ENCODE measurements around the gene LCN6.
"Not testable (repeated sequence)": the region's sequence is repeated elsewhere in the genome, so short reads cannot be mapped to it uniquely, and the experiment has no call there.

The LCN6 gene

DNA sequence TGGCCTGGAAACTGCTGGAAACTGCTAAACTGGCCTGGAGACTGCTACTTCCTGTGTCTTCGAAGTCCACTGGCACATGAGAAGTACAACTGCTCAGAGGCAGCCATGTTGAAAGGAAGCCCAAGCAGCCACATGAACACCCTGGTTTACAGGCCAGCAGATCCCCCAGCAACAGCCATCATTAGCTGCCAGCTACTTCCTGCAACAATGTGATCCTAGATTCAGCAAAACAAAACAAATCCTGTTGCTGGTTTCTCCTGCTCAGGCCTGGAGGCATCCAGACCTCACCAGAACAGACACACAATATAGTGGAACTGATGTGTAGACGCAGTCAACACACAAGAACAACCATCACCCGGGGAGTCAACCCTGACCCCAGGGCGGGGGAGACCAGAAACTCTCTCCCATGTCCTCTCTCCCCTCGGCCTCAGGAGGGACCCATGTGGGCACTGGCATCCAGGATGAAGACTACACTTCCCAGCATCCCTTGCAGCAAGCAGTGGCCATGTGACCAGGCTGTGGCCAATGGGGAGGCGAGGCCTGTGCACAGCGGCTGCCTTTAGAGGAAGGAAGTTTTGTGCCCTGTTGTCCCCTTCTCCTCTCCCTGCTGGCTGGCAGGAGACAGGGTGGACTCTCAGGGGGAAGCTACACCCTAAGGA is 25.2 kb upstream of the LCN6 start:
- TF ChIP-seq JUND (IDR thresholded peaks at IDR 0.05; ENCODE audit: low read depth): no peak
- peak; percentile 76 to 84 for DNase-seq (ENCODE audit: low read depth in 1 of 2, low spot score in 1 of 2)
- in situ Hi-C loops (cut with HindIII; ENCODE audit: low pct_unique_long_range_greater_than_20kb, low sequenced_read_pairs): no loop called here

DNA sequence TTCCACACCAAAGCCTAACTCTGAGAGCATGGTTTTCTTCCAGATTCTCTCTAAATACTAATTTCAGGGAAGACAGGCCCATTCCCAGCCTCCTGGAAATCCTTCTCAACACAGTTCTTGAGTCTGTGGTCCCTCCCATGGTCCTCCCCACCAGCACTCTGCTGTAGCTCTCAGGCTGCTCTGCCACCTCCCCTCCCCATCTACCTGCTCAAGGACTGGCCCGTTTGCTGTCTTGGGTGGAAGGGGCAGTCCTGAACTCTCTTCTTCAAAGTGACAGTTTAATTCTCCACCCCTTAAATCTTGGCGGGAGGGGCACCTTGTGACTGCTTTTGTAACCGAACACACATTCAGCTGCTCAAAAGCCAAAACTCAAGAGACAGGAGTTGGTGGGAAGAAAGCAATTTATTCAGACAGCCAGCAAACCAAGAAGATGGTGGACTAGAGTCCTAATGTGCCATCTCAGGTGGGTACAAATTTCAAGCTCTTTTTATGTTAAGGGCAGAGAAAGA is 23.6 kb upstream of the LCN6 start:
- no peak for DNase-seq (ENCODE audit: low read depth in 1 of 2, low spot score in 1 of 2)
- in situ Hi-C loops (cut with HindIII; ENCODE audit: low pct_unique_long_range_greater_than_20kb, low sequenced_read_pairs): no loop called here
- TF ChIP-seq JUND (IDR thresholded peaks at IDR 0.05; ENCODE audit: low read depth): no peak

DNA sequence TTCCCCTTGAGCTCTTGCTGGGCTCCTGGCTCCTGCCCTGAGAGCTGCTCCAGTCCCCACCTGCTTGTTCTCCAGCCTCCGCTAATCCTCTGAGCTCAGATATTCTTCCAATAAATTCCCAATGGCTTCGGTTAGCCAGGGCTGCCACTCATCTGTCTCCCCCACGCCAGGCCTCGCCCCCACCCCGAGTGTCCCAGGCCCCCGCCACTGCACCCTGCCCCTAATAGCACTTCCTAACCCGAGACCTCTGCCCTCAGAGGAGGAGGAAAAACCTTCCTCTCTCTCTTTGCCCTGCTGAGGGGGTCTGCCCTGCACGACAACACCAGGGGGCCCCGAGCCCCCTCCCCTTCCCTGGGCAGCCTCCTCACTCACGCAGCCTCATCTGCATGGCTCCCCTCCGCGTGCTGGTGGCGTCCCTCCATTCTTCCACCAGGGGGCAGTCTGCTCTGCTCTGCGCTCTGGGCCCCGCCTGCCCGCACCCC is 21.4 kb upstream of the LCN6 start:
- TF ChIP-seq JUND (IDR thresholded peaks at IDR 0.05; ENCODE audit: low read depth): no peak
- DNase-seq (ENCODE audit: low read depth in 1 of 2, low spot score in 1 of 2): peak; percentile 60 to 80
- in situ Hi-C loops (cut with HindIII; ENCODE audit: low pct_unique_long_range_greater_than_20kb, low sequenced_read_pairs): no loop called here

DNA sequence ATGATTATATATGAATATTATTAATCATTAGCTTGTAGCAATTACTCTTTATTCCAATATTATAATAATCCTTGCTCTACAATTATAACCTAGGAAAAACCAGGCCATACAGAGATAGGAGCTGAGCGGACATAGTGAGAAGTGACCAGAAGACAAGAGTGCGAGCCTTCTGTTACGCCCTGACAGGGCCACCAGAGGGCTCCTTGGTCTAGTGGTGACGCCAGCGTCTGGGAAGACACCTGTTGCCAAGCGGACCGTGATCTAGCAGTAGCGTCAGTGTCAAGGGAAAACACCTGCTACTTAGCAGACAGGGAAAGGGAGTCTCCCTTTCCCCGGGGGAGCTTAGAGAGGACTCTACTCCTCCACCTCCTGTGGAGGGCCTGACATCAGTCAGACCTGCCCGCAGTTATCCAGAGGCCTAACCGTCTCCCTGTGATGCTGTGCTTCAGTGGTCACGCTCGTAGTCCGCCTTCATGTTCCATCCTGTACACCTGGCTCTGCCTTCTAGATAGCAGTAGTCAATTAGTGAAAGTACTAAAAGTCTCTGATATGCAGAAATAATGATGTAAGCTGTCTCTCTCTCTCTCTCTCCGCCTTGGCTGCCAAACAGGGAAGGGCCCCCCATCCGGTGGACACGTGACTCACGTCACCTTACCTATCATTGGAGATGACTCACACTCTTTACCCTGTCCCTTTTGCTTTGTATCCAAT is 18.2 kb upstream of the LCN6 start:
- peak in 1 of 2 experiments; percentile 77 for DNase-seq (ENCODE audit: low read depth in 1 of 2, low spot score in 1 of 2)
- in situ Hi-C loops (cut with HindIII; ENCODE audit: low pct_unique_long_range_greater_than_20kb, low sequenced_read_pairs): not testable (repeated sequence)

DNA sequence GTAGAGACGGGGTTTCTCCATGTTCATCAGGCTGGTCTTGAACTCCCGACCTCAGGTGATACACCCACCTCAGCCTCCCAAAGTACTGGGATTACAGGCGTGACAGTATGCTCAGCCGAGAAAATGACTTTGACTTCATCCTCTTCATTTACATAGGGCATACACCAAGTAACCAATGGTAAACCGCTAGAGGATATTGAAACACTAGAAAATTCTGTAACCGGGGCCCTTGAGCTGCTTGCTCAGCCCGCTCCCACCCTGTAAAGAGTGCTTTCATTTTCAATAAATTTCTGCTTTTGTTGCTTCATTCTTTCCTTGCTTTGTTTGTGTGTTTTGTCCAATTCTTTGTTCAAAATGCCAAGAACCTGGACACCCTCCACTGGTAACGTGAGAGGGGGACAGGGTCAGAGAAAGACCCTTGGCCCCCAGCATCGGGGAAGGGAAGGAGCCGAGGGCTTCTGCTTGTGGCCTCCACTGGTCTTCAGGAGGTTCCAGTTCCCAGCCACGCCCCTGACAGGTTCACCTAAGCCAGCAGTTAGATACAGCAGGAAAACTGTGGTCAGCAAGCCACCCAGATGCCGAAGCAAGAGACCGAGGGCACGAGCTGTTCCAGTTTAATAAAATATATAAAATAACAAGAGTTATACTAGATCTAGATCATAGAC is 17.6 kb upstream of the LCN6 start:
- in situ Hi-C loops (cut with HindIII; ENCODE audit: low pct_unique_long_range_greater_than_20kb, low sequenced_read_pairs); DNase-seq (ENCODE audit: low read depth in 1 of 2, low spot score in 1 of 2): not testable (repeated sequence)

DNA sequence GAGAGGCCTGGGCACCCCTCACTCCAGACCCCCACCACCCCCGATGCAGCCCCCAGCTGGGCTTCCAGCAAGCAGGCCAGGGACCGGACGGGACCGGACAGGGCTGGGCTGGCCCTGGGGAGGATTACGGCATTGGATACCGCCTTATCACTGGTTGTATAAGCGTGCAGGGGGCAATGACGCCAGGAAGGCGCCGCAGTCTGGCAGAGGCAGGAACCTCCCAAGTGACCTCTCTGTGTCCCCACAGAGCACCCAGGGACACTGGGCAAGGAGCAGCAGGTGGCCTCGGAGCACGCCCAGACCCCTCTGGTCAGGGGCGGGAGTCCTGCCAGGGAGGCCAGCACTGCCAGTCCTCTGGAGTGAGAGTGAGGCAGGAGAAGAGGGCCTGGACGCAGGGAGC is 16.7 kb upstream of the LCN6 start:
- in situ Hi-C loops (cut with HindIII; ENCODE audit: low pct_unique_long_range_greater_than_20kb, low sequenced_read_pairs): no loop called here

DNA sequence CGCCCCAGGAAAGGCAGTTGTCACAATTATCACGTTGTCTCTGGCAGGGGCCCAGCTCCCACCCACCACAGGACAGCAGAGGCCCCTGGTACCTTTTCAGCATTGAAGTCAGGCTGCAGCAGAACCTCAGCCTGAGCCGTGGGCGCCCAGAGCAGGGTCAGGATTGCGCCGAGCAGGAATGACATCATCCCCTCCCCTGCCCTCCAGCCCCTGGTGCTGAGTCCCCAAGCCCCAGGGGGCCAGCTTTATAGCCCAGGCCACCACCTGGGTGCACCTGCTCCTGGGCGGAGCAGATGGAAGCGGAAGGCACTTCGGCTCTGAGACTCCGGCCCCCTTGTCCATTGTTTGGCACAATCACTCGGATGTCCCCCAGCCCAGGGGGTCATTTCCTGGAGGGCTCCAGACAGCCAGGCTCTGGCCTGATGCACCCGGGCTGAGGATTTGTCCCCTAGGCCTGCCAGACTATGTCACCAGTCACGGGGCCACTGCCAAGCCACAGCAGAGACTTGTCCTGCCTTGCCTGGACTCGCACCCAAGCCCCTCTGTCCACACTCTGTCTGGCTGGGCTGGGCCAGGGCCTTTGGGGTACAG is 16.1 kb upstream of the LCN6 start, which contains the start of gene LCN15:
Gene LCN15, minus strand, starts transcription at position 218 of the 591 bp plus-strand sequence. Its CDS starts 30 bp downstream, at position 188.
- in situ Hi-C loops (cut with HindIII; ENCODE audit: low pct_unique_long_range_greater_than_20kb, low sequenced_read_pairs): no loop called here
- DNase-seq (ENCODE audit: low read depth in 1 of 2, low spot score in 1 of 2): no peak
- TF ChIP-seq JUND (IDR thresholded peaks at IDR 0.05; ENCODE audit: low read depth): no peak

More for the DNA sequence above, 16.7 kb upstream of the LCN6 start:
- no peak for TF ChIP-seq JUND (IDR thresholded peaks at IDR 0.05; ENCODE audit: low read depth)
- DNase-seq (ENCODE audit: low read depth in 1 of 2, low spot score in 1 of 2): no peak

DNA sequence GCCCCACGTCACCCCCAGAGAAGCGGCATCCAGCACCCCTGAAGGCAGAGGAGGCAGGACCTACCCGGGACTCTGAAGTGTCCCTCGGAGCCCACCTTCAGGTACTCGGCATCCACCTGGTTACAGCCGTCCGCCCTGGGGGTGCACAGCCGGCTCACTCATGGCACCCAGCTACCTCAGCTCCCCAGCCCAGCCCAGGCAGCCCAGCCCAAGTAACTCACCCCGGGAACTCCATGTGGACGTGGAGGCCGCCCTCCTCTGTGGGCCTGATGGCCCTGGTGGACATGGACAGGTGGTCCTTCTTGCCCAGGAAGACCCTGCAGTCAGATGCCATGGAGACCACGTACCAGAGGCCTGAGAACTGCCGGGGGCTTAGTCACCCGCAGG is 15.3 kb upstream of the LCN6 start:
- DNase-seq (ENCODE audit: low read depth in 1 of 2, low spot score in 1 of 2): no peak
- TF ChIP-seq JUND (IDR thresholded peaks at IDR 0.05; ENCODE audit: low read depth): no peak
- in situ Hi-C loops (cut with HindIII; ENCODE audit: low pct_unique_long_range_greater_than_20kb, low sequenced_read_pairs): no loop called here

DNA sequence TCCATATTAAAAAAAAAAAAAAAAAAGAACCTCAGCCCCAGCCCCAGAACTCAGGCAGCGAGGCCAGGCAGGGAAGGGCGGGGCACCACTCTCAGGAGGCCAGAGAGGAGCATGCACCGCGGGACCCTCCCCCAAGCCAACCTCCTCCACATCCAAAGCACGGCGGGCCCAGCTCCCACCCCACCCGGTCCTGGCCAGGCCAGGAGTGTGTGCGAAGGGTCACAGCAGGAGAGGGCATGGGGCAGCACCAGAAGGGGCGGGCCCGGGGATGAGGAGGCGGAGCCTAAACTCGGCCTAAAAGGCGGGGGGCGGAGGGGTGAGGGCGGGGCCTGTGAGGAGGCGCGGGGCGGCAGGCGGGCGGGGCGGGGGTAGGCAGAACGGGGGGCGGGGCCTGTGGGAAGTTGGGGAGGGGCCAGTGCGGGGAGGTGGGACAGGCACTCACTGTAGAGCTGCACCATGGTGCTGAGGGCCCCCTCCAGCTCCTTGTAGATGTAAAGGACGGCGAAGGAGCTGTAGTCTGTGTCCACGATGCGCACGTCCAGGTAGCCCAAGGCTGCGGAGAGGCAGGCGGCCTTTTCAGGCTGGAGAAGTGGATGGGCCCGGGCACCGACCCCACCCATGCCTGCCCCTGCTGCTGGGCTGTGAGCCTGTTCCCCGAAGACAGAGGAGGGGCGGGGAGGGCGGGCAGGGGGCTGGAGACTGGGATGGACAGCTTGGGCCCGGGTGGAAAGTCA is 14.8 kb upstream of the LCN6 start:
- DNase-seq (ENCODE audit: low read depth in 1 of 2, low spot score in 1 of 2): peak in 1 of 2 experiments; percentile 85
- in situ Hi-C loops (cut with HindIII; ENCODE audit: low pct_unique_long_range_greater_than_20kb, low sequenced_read_pairs): no loop called here

DNA sequence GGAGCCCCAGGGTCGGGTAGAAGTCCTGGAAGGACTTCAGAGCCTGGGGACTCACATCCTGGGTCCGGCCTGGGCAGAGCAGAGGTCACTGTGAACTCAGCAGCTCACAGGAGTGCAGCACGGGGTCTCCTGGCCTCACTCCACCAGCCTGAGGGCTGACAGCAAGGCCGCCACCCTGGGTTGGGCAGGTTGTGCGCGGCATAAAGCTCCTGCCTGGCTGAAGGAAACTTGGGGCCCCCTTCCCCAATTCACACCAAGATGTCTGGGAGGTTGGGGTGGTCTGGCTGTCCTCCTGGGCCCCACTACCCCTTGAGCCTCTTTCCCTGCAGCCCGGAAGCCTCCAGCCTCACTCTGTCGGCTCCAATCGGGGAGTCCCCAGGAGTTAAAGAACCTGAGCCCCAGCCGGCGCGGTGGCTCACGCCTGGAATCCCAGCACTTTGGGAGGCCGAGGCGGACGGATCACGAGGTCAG is 13.9 kb upstream of the LCN6 start:
- in situ Hi-C loops (cut with HindIII; ENCODE audit: low pct_unique_long_range_greater_than_20kb, low sequenced_read_pairs): no loop called here
- DNase-seq (ENCODE audit: low read depth in 1 of 2, low spot score in 1 of 2): no peak
- TF ChIP-seq JUND (IDR thresholded peaks at IDR 0.05; ENCODE audit: low read depth): no peak

More for the DNA sequence above, 14.8 kb upstream of the LCN6 start:
- TF ChIP-seq JUND (IDR thresholded peaks at IDR 0.05; ENCODE audit: low read depth): no peak

DNA sequence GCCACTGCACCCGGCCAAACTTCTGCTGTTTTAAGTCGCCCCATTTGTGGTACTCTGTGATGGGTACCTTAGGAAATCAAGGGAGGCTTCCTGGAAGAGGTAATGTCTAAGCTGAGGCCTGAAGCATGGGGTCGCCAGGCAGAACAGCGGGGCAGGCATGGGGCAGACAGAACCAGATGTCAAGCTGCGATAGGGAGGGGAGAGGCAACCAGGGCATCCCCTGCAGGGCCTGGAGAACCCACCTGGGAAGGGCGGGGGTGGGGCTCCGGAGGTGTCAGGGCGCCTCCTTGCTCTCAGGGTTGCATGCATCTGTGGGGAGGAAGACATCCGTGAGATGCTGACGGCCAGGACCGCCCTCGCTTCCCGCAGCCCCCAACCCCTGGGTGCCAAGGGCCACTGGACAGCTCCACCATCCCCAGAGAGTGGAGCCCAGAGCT is 13.2 kb upstream of the LCN6 start:
- in situ Hi-C loops (cut with HindIII; ENCODE audit: low pct_unique_long_range_greater_than_20kb, low sequenced_read_pairs): no loop called here
- DNase-seq (ENCODE audit: low read depth in 1 of 2, low spot score in 1 of 2): no peak
- TF ChIP-seq JUND (IDR thresholded peaks at IDR 0.05; ENCODE audit: low read depth): no peak

DNA sequence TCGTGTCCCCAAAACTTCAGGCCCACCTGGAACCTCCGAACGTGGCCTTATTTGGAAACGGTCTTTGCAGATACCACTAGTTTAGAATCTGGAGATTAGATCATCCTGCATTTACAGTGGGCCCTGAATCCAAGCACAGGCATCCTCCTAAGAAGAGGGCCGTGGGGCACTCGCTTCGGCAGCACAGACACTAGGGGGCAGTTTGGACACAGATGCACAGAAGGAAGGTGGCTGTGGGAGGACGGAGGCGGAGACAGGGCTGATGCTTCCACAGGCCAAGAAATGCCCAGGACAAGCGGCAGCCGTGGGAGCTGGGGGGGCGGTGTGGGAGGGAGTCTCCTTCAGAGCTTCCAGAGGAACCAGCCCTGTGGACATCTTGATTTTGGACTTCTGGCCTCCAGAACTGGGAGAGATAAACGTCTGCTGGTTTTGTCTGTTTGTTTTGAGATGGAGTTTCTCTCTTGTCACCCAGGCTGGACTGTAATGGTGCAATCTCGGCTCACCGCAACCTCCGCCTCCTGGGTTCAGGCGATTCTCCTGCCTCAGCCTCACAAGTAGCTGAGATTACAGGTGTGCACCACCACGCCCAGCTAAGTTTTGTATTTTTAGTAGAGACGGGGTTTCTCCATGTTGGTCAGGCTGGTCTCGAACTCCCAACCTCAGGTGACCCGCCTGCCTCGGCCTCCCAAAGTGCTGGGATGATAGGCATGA is 12.7 kb upstream of the LCN6 start:
- peak; percentile 81 to 87 for DNase-seq (ENCODE audit: low read depth in 1 of 2, low spot score in 1 of 2)
- in situ Hi-C loops (cut with HindIII; ENCODE audit: low pct_unique_long_range_greater_than_20kb, low sequenced_read_pairs): not testable (repeated sequence)

Measured in T47D (cell line).